ENCODE measurements around the gene OGFR.

OGFR gene

GRCh38 chr20:62836967-62837490 is 32.4 kb downstream of the OGFR start:
- ChIA-PET CTCF (interaction anchor here (0.6 kb wide), 1 partner anchor 10 kb away, joined by 3 read pairs; no protein-coding TSS in a partner anchor), POLR2A (no interaction called here)
- no peak for TF ChIP-seq SP1 (IDR thresholded peaks at IDR 0.05)
- no peak for TF ChIP-seq L3MBTL2 (conservative IDR thresholded peaks at IDR 0.05)
- TF ChIP-seq ELF4 (IDR thresholded peaks at IDR 0.05): no peak
- TF ChIP-seq ARNT (IDR thresholded peaks at IDR 0.05): no peak
- TF ChIP-seq ZNF384 (IDR thresholded peaks at IDR 0.05): no peak
- no peak for DNase-seq (ENCODE audit: extremely low spot score)

GRCh38 chr20:62837790-62838127 is 33.1 kb downstream of the OGFR start:
- TF ChIP-seq LEF1 (IDR thresholded peaks at IDR 0.05; ENCODE audit: borderline replicate concordance): no peak
- no peak for TF ChIP-seq HDGF (IDR thresholded peaks at IDR 0.05; ENCODE audit: borderline replicate concordance)
- TF ChIP-seq SUZ12 (IDR thresholded peaks at IDR 0.05): no peak
- no peak for TF ChIP-seq FOXK2 (IDR thresholded peaks at IDR 0.05)
- TF ChIP-seq TARDBP (IDR thresholded peaks at IDR 0.05): no peak
- no peak for TF ChIP-seq BHLHE40 (IDR thresholded peaks at IDR 0.05; ENCODE audit: borderline replicate concordance)
- TF ChIP-seq SP1 (IDR thresholded peaks at IDR 0.05): no peak
- no peak for TF ChIP-seq ZNF384 (IDR thresholded peaks at IDR 0.05)
- TF ChIP-seq FOXA1 (IDR thresholded peaks at IDR 0.05): no peak
- TF ChIP-seq ARNT (IDR thresholded peaks at IDR 0.05): no peak
- TF ChIP-seq PKNOX1 (IDR thresholded peaks at IDR 0.05): no peak
- TF ChIP-seq FOXM1 (IDR thresholded peaks at IDR 0.05; ENCODE audit: borderline replicate concordance): no peak
- no peak for TF ChIP-seq L3MBTL2 (conservative IDR thresholded peaks at IDR 0.05)
- no peak for TF ChIP-seq NFRKB (IDR thresholded peaks at IDR 0.05)
- no peak for TF ChIP-seq CTBP1 (IDR thresholded peaks at IDR 0.05; ENCODE audit: borderline replicate concordance)
- no peak for TF ChIP-seq ELF4 (IDR thresholded peaks at IDR 0.05)
- POLR2A ChIA-PET: no interaction called here
- no peak for DNase-seq (ENCODE audit: extremely low spot score)
- CTCF ChIA-PET: no interaction called here

- DNase-seq (ENCODE audit: extremely low spot score): no peak
- no peak for TF ChIP-seq ZNF384 (IDR thresholded peaks at IDR 0.05)
- no peak for TF ChIP-seq SUZ12 (IDR thresholded peaks at IDR 0.05)
- no peak for TF ChIP-seq ELF4 (IDR thresholded peaks at IDR 0.05)
- no peak for TF ChIP-seq SP1 (IDR thresholded peaks at IDR 0.05)
- no peak for TF ChIP-seq FOXM1 (IDR thresholded peaks at IDR 0.05; ENCODE audit: borderline replicate concordance)
- no peak for TF ChIP-seq L3MBTL2 (conservative IDR thresholded peaks at IDR 0.05)
- no peak for TF ChIP-seq HDGF (IDR thresholded peaks at IDR 0.05; ENCODE audit: borderline replicate concordance)
- no peak for TF ChIP-seq CTBP1 (IDR thresholded peaks at IDR 0.05; ENCODE audit: borderline replicate concordance)
- TF ChIP-seq ARNT (IDR thresholded peaks at IDR 0.05): no peak
- no peak for TF ChIP-seq NFRKB (IDR thresholded peaks at IDR 0.05)
- no peak for TF ChIP-seq TARDBP (IDR thresholded peaks at IDR 0.05)
- TF ChIP-seq BHLHE40 (IDR thresholded peaks at IDR 0.05; ENCODE audit: borderline replicate concordance): no peak
- no peak for TF ChIP-seq PKNOX1 (IDR thresholded peaks at IDR 0.05)
- no peak for TF ChIP-seq FOXK2 (IDR thresholded peaks at IDR 0.05)
- no peak for TF ChIP-seq LEF1 (IDR thresholded peaks at IDR 0.05; ENCODE audit: borderline replicate concordance)
- no peak for TF ChIP-seq FOXA1 (IDR thresholded peaks at IDR 0.05)
- CTCF ChIA-PET: no interaction called here
- POLR2A ChIA-PET: no interaction called here
These were observed 33.7 kb downstream of the OGFR start for GRCh38 chr20:62838128-62838891.

- no peak for DNase-seq (ENCODE audit: extremely low spot score)
- POLR2A ChIA-PET: no interaction called here
- TF ChIP-seq LEF1 (IDR thresholded peaks at IDR 0.05; ENCODE audit: borderline replicate concordance): no peak
- TF ChIP-seq FOXK2 (IDR thresholded peaks at IDR 0.05): no peak
- no peak for TF ChIP-seq FOXM1 (IDR thresholded peaks at IDR 0.05; ENCODE audit: borderline replicate concordance)
- no peak for TF ChIP-seq SP1 (IDR thresholded peaks at IDR 0.05)
- TF ChIP-seq HDGF (IDR thresholded peaks at IDR 0.05; ENCODE audit: borderline replicate concordance): no peak
- no peak for TF ChIP-seq SUZ12 (IDR thresholded peaks at IDR 0.05)
- TF ChIP-seq NFRKB (IDR thresholded peaks at IDR 0.05): no peak
- TF ChIP-seq TARDBP (IDR thresholded peaks at IDR 0.05): no peak
- TF ChIP-seq L3MBTL2 (conservative IDR thresholded peaks at IDR 0.05): no peak
- no peak for TF ChIP-seq FOXA1 (IDR thresholded peaks at IDR 0.05)
- no peak for TF ChIP-seq ELF4 (IDR thresholded peaks at IDR 0.05)
- TF ChIP-seq ZNF384 (IDR thresholded peaks at IDR 0.05): no peak
- TF ChIP-seq BHLHE40 (IDR thresholded peaks at IDR 0.05; ENCODE audit: borderline replicate concordance): no peak
- CTCF ChIA-PET: no interaction called here
These were observed 34.6 kb downstream of the OGFR start for GRCh38 chr20:62839261-62839660.

GRCh38 chr20:62839816-62840215 is 35.2 kb downstream of the OGFR start:
- no peak for TF ChIP-seq L3MBTL2 (conservative IDR thresholded peaks at IDR 0.05)
- no peak for TF ChIP-seq LEF1 (IDR thresholded peaks at IDR 0.05; ENCODE audit: borderline replicate concordance)
- TF ChIP-seq ARNT (IDR thresholded peaks at IDR 0.05): no peak
- TF ChIP-seq FOXK2 (IDR thresholded peaks at IDR 0.05): no peak
- no peak for TF ChIP-seq BHLHE40 (IDR thresholded peaks at IDR 0.05; ENCODE audit: borderline replicate concordance)
- TF ChIP-seq SP1 (IDR thresholded peaks at IDR 0.05): no peak
- no peak for TF ChIP-seq HDGF (IDR thresholded peaks at IDR 0.05; ENCODE audit: borderline replicate concordance)
- no peak for DNase-seq (ENCODE audit: extremely low spot score)
- ChIA-PET POLR2A (no interaction called here), CTCF (no interaction called here)

GRCh38 chr20:62840244-62841197 is 35.9 kb downstream of the OGFR start:
- TF ChIP-seq FOXA1 (IDR thresholded peaks at IDR 0.05) (no peak), ELF4 (IDR thresholded peaks at IDR 0.05) (no peak), FOXK2 (IDR thresholded peaks at IDR 0.05) (no peak), CTBP1 (IDR thresholded peaks at IDR 0.05; ENCODE audit: borderline replicate concordance) (no peak), HDGF (IDR thresholded peaks at IDR 0.05; ENCODE audit: borderline replicate concordance) (no peak), BHLHE40 (IDR thresholded peaks at IDR 0.05; ENCODE audit: borderline replicate concordance) (no peak), FOXM1 (IDR thresholded peaks at IDR 0.05; ENCODE audit: borderline replicate concordance) (no peak), NFRKB (IDR thresholded peaks at IDR 0.05) (no peak), L3MBTL2 (conservative IDR thresholded peaks at IDR 0.05) (no peak)
- ChIA-PET POLR2A (interaction anchor here (1.7 kb wide), 1 partner anchor 21 kb away, joined by 7 read pairs; the partner anchor contains the start of gene TCFL5), CTCF (interaction anchor here (0.7 kb wide), 1 partner anchor 8 kb away, joined by 5 read pairs; no protein-coding TSS in a partner anchor)
- DNase-seq (ENCODE audit: extremely low spot score): no peak

All from HEK293T (cell line).